ENCODE data around the gene AP3B1.
A peak's percentile ranks its signal among the peaks of the same experiment; 100 is the strongest.

Gene AP3B1

DNA sequence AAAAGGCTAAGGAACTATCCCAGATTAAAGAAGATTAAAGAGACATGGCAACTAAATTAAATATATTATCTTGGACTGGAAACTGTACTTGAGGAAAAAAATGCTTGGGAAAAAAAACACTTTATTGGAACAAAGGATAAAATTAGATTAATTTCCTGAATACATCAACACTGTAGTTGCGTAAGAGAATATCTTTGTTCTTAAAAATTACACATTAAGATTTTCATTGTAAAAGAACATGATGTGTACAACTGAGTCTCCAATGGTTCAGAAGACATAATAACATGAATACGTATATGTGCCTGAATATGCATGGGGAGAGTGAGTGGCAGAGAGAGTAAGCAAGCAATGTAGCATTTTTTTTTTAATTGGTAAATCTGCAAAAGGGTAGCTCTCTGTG lies 2.8 kb downstream of the AP3B1 start:
- DNase-seq (ENCODE audit: low read depth), result no peak

DNA sequence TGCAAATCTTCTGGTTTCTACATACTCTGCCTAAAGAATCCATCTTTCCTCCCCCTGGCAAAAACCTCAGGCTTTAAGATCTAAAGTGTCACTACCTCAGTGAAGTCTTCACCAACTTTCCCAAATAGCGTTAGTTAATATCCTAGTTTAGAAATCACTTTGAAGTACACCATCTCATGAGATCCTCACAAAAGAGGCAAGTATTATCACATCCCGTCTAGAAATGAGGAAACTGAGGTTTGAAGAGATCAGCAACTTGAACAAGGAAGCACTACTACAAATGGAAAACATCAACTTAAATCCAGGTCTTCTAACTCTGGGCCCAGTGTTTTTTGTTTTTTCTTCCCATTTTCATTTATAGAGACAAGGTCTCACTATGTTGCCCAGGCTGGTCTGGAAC lies 4.6 kb downstream of the AP3B1 start:
- no peak for DNase-seq (ENCODE audit: low read depth)

DNA sequence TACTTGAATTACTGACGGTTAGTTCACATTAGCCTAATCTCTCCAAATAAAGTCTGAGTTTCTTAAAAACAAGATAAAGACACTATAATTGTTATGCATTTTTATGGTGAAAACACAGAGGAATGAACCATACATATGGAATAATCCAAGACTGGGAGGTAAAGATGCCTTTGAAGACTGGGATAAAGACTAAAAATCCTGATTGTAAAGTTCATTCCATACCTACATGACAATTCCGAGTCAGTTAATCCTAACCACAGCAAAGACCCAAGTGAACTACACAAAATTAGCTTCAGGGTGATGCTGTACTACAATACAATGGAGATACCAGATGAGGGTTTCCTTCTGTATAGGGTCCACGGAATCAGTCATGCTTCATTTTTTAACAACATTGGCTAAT lies 6.3 kb downstream of the AP3B1 start:
- peak; percentile 65 for DNase-seq (ENCODE audit: low read depth)

DNA sequence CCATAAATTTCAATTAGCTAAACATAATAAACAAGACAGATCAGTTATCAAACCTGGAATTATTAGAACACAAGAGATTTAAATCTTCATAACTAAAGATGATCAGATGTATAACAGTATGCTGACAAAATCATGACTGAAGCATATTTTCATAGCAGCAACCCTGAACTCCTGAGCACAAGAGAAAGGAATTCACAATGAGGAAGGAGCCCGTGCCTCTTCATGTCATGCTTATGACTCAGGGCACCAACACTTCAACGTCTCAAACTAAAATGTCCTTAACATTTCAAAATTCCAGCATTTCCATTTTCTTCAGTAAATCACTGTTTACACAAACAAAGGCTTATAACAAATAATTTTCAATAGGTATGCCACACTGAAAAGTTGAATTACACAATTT lies 6.7 kb downstream of the AP3B1 start:
- DNase-seq (ENCODE audit: low read depth), result peak; percentile 92

DNA sequence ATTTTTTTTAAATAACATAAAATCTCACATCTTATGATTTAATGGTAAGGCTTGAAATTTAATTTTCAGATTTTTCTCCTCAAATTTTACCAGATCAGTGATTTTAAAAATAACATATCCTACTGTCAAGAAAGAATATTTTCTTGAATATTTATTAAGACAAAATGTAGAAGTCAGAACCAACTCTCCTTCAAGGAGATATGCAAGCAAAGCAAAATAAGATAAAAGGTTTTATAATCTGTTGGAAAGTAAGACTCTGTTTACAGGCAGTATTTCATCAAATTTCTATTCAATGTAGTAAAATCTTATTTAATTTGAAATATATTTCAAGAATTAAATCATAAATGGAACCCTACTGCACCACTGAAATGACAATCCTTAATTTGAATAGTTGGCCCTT lies 7.3 kb downstream of the AP3B1 start:
- no peak for DNase-seq (ENCODE audit: low read depth)

DNA sequence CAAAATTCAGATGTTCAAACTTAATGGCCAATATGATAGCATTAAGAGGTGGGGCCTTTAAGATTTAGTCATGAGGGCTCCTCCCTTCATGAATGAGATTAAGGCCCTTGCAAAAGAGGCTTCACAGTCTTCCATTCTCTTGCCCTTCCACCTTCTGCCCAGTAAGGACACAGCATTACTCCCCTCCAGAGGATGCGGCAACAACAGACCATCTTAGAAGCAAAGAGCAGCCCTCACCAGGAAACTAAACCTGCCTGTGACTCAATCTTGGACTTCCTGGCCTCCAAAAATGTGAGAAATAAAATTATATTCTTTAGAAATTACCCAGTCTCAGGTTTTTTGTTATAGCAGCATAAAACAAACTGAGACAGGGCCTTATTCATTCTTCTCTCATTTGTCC lies 8.2 kb downstream of the AP3B1 start:
- DNase-seq (ENCODE audit: low read depth), result no peak

DNA sequence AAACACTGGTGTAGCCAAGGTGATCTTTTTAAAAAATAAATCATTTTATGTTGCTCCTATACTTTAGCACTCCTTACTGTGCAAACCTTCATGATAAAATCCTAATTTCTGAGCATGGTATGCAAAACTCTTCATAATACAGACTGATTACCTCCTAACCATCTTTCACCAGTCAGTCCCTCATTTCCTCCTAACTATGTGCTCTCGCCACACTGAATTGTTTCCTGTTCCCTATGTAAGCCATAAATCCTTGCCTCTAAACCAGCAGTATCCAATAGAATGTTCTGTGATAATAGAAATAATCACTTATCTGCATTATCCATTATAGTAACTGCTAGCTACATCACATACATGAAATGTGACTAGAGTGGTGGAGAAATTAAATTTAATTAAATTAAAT lies 10.7 kb downstream of the AP3B1 start:
- DNase-seq (ENCODE audit: low read depth), result no peak

DNA sequence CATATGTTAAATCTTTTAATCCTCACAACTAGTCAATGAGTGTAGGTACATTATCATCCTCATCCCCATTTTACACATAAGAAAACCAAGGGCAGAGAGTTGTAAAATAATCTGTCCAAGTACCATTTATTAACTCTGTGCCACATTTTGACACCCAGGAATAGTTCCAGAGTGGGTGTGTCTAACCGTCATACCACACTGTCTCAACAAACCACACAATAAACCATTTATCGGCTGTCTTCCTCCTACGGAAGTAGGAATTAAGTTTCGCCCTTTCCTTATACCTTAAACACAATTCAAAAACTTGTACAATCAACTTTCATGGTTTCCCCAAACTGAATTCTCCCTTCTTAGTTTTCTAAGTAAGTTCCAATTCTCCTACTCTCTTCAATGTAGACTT lies 11.4 kb downstream of the AP3B1 start:
- DNase-seq (ENCODE audit: low read depth), result no peak

DNA sequence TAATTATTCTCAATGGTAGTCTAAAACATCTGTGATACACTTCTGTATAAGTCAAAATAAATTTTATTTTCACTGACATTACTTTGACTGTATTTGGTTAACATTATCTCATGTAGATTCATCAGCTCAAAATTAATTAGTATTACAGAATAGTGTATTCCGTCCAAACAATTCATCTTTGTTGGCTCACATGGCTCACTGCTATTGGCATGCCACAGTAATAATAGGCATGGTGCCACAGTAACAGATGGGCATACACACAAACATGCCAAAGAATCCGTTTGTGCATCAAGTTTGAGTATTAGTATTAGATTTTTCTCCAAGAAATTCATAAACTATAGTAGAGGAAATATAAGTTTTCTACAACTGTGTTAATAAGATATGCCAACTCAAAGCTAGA lies 14.2 kb downstream of the AP3B1 start:
- no peak for DNase-seq (ENCODE audit: low read depth)

DNA sequence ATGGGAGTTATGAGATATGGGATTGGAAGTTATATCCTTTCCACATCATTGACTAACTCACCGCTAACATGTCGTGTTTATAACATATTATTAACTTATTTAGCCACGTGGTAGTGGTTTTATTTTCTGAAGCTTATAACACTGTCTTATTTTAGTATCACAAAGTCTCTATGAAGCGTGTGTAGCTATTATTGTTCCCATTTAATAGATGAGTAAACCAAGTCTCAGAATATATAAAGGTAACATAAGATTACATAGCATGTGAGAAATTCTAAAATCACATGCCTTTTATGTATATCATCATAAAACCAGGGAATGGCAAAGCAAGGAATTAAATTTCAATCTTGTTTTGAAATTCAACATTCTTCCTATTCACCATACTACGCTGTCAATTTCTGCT lies 15.3 kb downstream of the AP3B1 start:
- no peak for DNase-seq (ENCODE audit: low read depth)

DNA sequence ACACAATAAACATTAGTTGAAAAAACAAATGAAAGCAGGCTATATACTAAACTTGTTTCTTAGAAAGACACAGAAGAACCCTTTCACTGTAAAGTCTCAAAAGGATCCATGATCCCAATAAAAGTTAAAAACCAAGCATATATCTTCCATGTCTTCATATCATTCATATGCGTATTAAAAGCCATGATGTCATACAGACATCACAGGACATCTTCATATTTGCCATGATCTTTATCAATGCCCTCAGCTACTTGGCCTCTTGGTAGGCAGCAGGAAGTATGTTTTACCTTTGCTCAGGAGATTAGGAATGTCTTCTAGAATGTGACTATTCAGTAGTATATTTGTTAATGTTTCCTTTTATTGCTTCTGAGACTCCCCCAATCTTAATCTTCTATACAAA lies 16.8 kb downstream of the AP3B1 start:
- DNase-seq (ENCODE audit: low read depth), result no peak

DNA sequence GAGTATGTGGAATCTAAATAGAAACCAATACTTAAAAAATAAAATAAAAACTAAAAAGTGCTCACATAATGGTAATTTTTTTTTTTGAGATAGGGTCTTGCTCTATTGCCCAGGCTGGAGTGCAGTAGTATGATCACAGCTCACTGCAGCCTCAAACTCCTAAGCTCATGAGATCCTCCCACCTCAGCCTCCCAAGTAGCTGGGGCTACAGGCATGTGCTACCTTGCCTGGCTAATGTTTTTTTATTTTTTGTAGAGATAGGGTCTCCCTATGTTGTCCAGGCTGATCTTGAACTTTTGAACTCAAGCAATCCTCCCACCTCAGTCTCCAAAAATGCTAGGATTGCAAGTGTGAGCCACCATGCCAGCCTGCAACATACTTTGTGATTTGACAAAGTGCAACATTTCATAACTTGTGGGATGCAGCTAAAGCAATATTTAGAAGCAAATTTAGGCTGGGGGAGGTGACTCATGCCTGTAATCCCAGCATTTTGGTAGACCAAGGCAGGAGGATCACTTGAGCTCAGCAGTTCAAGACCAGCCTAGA lies 18.4 kb downstream of the AP3B1 start:
- DNase-seq (ENCODE audit: low read depth), result no peak

DNA sequence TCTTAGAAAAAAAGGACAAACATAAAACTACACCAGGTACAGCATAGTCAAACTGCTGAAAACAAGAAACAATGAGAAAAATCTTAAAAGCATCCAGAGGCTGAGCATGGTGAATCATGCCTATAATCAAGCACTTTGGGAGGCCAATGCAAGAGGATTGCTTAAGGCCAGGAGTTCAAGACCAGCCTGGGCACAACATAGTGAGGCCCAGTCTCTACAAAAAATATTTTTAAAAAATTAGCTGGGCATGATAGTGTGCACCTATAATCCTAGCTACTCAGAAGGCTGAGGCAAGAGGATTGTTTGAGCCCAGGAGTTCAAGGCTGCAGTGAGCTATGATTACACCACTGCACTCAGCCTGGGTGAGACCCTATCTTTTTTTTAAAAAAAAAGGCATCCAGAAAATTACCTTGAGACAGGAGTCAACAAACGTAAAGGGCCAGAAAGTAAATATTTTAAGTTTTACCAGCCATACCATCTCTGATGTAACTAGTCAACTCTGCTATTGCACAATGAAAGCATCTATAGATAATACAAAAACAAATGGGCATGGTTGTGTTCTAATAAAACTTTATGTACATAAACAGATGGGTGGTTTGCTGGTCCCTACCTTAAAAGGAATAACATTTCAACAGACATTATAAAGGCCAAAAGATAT lies 19.8 kb downstream of the AP3B1 start:
- DNase-seq (ENCODE audit: low read depth), result no peak

DNA sequence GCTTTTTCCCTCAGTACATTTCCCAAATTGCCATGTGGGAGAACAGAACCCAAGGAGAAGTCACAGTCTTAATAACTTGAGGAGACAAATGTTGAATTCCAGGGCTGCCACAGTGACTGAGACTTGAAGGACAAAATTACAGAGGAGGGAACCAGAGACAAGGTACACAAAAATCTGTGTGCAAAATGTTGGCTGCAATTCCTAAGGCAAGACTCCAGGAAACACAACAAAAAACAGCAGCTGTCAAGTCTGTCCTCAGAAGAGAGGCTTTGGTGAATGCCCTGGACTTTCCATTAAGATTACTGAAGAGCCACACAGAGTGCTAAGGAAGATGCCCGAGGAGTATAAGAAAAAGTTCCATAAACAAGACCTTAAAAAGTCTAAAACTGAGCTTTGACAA lies 21.1 kb downstream of the AP3B1 start:
- DNase-seq (ENCODE audit: low read depth), result no peak

DNA sequence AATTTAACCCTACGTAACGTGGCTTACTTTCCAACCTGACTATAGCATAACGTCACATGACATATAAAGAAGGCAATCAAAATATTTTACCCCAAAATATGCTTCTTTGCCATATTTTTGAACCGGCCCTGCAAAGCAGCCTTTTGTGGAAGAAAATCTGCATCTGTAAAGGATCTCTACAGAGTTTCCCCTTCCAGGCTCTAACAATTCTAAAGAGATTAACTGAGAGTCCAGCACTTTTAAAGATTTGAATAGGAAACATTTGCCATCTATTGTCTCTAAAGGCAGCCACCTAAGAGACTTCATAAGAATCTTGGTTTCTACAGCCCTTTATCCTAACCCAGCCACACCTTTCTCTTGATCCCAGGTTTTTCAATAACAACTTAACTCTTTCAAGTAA lies 22.7 kb downstream of the AP3B1 start:
- DNase-seq (ENCODE audit: low read depth), result no peak

DNA sequence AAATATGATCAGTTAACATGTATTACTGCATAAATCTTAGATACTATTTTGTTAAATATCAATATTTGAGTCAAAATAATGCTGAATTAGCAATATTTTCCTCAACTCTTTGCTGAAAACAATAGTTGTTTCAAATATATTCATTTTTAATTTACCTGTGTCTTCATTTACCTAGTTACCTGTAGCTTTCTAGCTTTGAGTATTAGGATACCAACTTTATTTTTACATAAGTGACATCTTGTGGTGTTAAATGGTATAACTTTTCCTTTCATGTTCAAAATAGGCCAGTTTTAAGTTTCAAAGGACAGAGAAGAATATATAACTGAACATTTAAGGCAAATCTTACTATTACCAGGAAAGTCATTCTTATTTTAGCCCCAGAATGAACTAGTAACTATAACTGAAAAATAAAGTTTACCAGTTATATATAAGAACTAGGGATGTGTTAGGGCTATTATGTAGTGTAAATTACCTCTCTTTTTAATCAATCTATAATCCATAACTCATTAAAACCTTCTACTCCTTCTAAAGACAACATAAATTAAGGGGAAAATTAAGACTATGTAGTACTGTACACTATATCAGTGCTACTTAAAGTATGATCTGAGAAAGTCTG lies 25.3 kb downstream of the AP3B1 start:
- DNase-seq (ENCODE audit: low read depth), result peak; percentile 41

DNA sequence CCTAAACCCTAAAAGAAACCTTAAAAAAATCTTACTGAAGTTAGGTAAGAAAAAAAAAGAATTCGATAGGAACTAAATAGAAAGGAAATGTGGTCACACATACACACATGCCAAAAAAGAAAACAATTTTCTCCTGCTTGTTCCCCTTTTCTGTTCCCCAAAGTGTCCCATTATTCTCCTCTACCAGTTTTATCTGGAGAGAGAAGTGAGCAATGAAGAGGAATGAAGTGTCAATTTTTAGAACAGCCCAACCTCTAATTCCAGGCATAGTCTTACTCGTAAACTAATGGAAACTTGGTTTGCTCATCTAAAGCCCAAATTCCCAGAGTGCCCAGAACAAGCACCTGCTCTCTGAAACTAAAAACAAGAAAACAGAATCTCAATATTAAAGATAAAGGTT lies 26.1 kb downstream of the AP3B1 start:
- no peak for DNase-seq (ENCODE audit: low read depth)

DNA sequence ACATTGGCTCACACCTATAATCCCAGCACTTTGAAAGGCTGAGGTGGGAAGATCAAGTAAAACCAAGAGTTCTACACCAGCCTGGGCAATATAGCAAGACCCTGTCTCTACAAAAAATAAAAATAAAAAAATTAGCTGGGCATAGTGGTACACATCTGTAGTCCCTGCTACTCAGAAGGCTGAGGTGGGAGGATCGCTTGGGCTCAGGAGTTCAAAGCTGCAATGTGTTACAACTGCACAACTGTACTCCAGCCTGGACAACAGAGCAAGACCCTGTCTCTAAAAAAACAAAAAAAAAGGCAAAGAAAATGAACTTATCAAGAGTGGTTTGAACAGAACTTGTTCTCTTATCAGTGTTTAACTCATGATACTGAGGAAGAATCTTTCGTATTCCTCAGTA lies 29.3 kb downstream of the AP3B1 start:
- no peak for DNase-seq (ENCODE audit: low read depth)

DNA sequence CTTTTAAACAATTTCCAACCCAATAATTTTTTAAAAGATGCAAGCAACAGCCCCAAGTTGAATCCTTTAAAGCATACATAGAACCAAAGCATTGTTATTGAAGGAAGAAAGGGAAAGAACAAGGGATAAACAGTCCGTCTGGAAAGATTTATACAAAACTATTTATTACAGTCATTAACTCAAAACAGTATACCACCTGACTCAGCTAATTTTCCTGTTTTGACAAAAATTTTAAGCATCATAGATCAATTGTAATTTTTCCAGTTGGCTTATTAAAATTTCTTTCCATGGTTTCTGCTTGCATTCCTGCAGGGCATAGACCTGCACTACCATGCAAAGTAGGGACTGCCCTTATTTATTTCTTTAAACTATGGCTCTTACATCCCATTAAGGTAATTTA lies 29.9 kb downstream of the AP3B1 start:
- DNase-seq (ENCODE audit: low read depth), result no peak

DNA sequence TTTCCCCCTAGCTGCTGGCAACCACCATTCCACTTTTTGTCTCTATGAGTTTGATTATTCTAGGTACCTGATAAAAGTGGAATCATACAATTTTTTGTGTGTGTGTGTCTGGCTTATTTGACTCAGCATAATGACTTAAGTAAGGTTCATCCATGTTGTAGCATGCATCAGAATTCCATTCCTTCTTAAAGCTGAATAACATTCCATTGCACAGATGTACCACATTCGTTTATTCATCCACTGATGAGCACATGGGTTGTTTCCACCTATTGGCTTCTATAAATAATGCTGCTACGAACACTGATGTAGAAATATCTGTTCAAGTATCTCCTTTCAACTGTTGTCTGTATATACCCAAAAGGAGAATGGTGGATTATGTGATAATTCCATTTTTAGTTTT lies 33.7 kb downstream of the AP3B1 start:
- DNase-seq (ENCODE audit: low read depth), result no peak

DNA sequence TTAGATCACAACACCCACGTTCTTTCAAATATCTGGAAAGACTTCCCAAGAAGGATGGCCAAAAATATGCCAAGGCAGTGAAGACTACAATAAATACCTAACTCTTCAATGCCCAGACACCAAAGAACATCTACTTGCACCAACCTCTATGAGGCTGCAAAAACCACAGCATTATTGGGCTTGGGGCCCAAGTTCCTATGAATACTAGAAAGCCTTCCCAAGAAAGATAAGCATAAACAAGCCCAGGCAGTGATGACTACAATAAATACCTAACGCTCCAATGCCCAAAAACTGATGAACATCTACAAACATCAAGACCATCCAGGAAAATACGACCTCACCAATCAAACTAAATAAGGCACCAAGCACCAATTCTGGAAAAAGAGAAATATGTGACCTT lies 41.3 kb downstream of the AP3B1 start:
- DNase-seq (ENCODE audit: low read depth), result no peak

DNA sequence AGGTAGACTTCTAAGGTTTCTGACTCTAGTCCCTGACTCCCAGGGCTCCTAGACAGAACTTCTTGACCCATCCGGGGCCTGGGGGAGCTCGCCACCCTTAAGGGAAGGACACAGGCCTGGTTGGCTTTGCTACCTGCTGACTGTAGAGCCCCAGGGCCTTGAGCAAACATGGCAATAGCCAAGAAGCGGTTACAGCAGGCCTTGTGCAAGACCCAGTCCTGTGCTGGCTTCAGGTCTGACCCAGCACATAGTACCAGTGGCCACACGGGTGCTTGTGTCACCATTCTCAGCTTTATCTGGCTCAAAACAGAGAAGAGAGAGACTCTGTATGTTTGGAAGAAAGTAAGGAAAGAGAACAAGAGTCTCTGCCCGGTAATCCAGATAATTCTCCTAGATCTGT lies 41.8 kb downstream of the AP3B1 start:
- DNase-seq (ENCODE audit: low read depth), result no peak

DNA sequence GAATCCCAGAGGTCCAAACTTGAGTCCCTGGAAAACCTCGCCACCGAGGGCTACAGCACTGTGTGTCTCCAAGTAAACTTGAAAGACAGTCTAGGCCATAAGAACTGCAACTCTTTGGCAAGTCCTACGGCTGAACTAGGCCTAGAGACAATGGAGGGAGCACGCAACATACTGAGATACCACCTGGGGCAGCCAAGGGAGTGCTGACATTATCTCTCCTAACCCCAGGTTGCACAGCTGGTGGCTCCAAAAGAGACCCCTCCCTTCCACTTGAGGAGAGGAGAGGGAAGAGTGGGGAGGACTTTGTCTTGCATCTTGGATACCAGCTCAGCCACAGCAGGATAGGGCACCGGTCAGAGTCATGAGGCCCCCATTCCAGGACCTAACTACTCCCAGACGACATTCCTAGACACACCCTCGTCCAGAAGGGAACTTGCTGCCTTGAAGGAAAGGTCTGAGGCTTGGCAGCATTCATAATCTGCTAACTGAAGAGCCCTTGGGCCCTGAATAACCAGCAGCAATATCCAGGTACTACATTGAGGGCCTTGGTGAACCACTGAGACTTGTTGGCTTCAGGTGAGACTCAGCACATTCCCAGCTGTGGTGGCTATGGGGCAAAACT lies 42.7 kb downstream of the AP3B1 start:
- no peak for DNase-seq (ENCODE audit: low read depth)

DNA sequence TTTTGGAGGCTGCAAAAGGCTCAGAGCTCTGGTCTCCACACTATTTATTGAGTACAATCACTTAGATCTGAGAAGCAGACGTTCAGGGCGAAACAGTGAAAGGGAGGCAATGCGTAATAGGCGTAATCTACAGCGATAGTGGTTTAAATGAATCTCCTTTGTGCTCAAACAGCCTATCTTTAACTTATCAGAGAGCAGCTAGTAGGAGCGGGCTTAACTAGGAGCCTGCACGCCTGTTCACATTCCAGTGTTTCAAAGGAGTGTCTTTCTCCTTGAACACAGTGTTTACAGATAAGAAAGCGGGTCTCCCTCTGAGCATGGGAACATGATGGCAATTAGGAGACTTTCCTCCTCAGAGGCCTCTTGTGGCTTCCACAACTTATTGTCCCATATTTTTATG lies 49.4 kb downstream of the AP3B1 start:
- no peak for DNase-seq (ENCODE audit: low read depth)

Measured in ELR (cell line).